ENCODE measurements around the gene HIPK1. TPM values are rescaled to one million over a fixed set of nuclear protein-coding genes. Genes with fewer than 3 reads are reported as not detected.
A peak's percentile ranks its signal among the peaks of the same experiment; 100 is the strongest.

The HIPK1 gene
- total and polyA plus RNA-seq, 2 of the 13 experiments (the other 11 are each of a cell fraction or from before 2014, with no cell fraction given): 20.8 to 33.4 TPM

DNA sequence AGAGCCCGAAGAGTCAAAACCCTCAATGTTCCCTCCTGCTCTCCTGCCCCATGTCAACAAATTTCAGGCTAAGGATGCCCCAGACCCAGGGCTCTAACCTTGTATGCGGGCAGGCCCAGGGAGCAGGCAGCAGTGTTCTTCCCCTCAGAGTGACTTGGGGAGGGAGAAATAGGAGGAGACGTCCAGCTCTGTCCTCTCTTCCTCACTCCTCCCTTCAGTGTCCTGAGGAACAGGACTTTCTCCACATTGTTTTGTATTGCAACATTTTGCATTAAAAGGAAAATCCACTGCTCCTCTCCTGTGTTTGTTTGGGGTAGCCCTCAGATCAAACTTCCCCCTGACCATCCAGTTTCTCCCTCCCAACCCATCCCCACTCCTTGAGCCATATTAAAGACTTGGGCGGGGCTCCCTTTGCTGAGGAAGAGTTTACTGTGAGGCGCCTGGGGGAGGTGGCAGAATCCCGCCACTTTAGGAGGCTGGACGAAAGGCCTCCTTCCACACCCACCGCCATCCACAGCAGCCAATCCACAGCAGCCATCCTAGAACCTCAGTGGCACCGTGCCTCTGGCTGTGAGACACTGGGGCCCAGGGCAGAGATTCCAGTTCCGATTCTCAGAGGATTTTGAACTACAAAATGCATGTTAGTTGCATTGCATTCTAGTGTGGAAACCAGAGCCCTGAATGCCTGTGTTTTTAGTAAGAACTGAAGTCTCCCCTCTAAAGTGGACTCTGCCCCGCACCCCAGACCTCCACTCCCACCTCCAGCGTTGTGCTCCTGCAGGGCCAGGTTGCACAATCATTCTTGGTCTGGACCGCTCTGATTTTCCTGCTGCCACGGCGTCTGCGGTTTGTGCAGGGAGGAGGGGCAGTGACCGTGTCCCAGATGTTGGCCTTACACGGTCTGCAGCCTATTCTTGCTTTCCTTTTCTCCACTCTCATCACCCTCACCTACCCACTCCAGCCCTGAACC lies 53.1 kb downstream of the HIPK1 start (continued):
- TF ChIP-seq HCFC1 (IDR thresholded peaks at IDR 0.05; ENCODE audit: low read depth, low read length) (no peak), TCF7 (IDR thresholded peaks at IDR 0.05; ENCODE audit: low read depth) (no peak), BCL6 (CRISPR knock-in tag; IDR thresholded peaks at IDR 0.05) (peak; percentile 38), ZNF256 (CRISPR knock-in tag; conservative IDR thresholded peaks at IDR 0.05) (no peak), ZKSCAN8 (CRISPR knock-in tag; IDR thresholded peaks at IDR 0.05; ENCODE audit: borderline replicate concordance) (no peak), FOSL2 (CRISPR knock-in tag; IDR thresholded peaks at IDR 0.05) (peak; percentile 49; the same call in 1 of the 2 replicates), NCOA2 (CRISPR knock-in tag; IDR thresholded peaks at IDR 0.05) (no peak), HOXA7 (CRISPR knock-in tag; IDR thresholded peaks at IDR 0.05) (no peak)
- TF ChIP-seq, protein P1, sequence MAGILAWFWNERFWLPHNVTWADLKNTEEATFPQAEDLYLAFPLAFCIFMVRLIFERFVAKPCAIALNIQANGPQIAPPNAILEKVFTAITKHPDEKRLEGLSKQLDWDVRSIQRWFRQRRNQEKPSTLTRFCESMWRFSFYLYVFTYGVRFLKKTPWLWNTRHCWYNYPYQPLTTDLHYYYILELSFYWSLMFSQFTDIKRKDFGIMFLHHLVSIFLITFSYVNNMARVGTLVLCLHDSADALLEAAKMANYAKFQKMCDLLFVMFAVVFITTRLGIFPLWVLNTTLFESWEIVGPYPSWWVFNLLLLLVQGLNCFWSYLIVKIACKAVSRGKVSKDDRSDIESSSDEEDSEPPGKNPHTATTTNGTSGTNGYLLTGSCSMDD (CRISPR knock-in tag; IDR thresholded peaks at IDR 0.05): no peak
- TF ChIP-seq, protein P2, sequence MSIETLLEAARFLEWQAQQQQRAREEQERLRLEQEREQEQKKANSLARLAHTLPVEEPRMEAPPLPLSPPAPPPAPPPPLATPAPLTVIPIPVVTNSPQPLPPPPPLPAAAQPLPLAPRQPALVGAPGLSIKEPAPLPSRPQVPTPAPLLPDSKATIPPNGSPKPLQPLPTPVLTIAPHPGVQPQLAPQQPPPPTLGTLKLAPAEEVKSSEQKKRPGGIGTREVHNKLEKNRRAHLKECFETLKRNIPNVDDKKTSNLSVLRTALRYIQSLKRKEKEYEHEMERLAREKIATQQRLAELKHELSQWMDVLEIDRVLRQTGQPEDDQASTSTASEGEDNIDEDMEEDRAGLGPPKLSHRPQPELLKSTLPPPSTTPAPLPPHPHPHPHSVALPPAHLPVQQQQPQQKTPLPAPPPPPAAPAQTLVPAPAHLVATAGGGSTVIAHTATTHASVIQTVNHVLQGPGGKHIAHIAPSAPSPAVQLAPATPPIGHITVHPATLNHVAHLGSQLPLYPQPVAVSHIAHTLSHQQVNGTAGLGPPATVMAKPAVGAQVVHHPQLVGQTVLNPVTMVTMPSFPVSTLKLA (IDR thresholded peaks at IDR 0.05): no peak

DNA sequence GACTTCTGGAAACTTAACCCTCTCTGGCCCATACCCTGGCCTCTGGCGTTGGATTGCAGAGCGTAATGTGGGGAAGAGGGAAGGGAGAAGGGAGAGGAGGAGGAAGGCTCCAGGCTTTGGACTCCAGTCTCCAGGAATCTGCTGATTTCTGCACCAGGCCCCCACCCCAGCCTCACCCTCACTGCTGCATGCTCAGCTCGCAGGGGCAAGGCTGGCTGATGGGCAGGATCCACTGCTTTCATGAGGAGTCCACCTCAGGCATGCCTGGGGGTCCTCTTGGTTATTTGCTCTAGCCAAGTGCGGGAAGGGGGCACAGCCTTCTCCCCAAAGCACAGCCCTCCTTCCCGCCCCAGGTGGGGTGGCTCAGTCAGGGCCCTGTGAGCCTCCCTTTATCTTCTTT lies 53.8 kb downstream of the HIPK1 start:
- CTCF ChIA-PET (ENCODE audit: low intra/inter-chr PET ratio, low total read pairs): no interaction called here
- H3K9ac ChIP-seq (ENCODE audit: insufficient read depth, low read depth, low read length): no peak overlapping the region
- TF ChIP-seq, protein P3, sequence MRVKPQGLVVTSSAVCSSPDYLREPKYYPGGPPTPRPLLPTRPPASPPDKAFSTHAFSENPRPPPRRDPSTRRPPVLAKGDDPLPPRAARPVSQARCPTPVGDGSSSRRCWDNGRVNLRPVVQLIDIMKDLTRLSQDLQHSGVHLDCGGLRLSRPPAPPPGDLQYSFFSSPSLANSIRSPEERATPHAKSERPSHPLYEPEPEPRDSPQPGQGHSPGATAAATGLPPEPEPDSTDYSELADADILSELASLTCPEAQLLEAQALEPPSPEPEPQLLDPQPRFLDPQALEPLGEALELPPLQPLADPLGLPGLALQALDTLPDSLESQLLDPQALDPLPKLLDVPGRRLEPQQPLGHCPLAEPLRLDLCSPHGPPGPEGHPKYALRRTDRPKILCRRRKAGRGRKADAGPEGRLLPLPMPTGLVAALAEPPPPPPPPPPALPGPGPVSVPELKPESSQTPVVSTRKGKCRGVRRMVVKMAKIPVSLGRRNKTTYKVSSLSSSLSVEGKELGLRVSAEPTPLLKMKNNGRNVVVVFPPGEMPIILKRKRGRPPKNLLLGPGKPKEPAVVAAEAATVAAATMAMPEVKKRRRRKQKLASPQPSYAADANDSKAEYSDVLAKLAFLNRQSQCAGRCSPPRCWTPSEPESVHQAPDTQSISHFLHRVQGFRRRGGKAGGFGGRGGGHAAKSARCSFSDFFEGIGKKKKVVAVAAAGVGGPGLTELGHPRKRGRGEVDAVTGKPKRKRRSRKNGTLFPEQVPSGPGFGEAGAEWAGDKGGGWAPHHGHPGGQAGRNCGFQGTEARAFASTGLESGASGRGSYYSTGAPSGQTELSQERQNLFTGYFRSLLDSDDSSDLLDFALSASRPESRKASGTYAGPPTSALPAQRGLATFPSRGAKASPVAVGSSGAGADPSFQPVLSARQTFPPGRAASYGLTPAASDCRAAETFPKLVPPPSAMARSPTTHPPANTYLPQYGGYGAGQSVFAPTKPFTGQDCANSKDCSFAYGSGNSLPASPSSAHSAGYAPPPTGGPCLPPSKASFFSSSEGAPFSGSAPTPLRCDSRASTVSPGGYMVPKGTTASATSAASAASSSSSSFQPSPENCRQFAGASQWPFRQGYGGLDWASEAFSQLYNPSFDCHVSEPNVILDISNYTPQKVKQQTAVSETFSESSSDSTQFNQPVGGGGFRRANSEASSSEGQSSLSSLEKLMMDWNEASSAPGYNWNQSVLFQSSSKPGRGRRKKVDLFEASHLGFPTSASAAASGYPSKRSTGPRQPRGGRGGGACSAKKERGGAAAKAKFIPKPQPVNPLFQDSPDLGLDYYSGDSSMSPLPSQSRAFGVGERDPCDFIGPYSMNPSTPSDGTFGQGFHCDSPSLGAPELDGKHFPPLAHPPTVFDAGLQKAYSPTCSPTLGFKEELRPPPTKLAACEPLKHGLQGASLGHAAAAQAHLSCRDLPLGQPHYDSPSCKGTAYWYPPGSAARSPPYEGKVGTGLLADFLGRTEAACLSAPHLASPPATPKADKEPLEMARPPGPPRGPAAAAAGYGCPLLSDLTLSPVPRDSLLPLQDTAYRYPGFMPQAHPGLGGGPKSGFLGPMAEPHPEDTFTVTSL (CRISPR knock-in tag; IDR thresholded peaks at IDR 0.05; ENCODE audit: borderline replicate concordance): 0 out of 2 replicates have a peak, but pooled peaks have one; percentile 39
- TF ChIP-seq, protein P4, sequence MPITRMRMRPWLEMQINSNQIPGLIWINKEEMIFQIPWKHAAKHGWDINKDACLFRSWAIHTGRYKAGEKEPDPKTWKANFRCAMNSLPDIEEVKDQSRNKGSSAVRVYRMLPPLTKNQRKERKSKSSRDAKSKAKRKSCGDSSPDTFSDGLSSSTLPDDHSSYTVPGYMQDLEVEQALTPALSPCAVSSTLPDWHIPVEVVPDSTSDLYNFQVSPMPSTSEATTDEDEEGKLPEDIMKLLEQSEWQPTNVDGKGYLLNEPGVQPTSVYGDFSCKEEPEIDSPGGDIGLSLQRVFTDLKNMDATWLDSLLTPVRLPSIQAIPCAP (CRISPR knock-in tag; IDR thresholded peaks at IDR 0.05; ENCODE audit: low read depth): no peak
- TF ChIP-seq ZNF652 (CRISPR knock-in tag; IDR thresholded peaks at IDR 0.05; ENCODE audit: borderline replicate concordance, low read depth) (peak; percentile 67), KDM4B (CRISPR knock-in tag; IDR thresholded peaks at IDR 0.05) (no peak)

More for the DNA sequence above, 53.8 kb downstream of the HIPK1 start:
- Histone ChIP-seq H2AFZ (ENCODE audit: low read length) (no peak overlapping the region), H3K79me2 (ENCODE audit: insufficient read depth, low read length) (no peaks in the 10 kb centered on the region), H3K36me3 (replicated peaks in 1 of 2; ENCODE audit: control insufficient read depth in 1 of 2, insufficient read depth in 2 of 2, low read length in 2 of 2) (no peaks in the 10 kb centered on the region), H3K27ac (ENCODE audit: extremely low read length, insufficient read depth, low read length) (no peak overlapping the region), H3K4me2 (ENCODE audit: low read depth, low read length) (peak overlapping the region; percentile 83), H4K20me1 (ENCODE audit: insufficient read depth, low read length) (no peaks in the 10 kb centered on the region), H3K4me3 (replicated peaks in 1 of 3; ENCODE audit: insufficient read depth in 1 of 3, low read depth in 2 of 3, low read length in 3 of 3) (peak overlapping the region; percentile 32 to 63 (median 39); a peak in 5 of 6 replicates), H3K27me3 (ENCODE audit: control insufficient read depth in 1 of 2, insufficient read depth in 2 of 2, low read length in 2 of 2) (no peaks in the 10 kb centered on the region; a peak in 1 of 5 replicates), H3K4me1 (ENCODE audit: insufficient read depth, low read length) (peaks cover 44% of the 10 kb centered on the region), H3K9me3 (ENCODE audit: low read length) (no peaks in the 10 kb centered on the region)
- ATAC-seq (no peak), DNase-seq (ENCODE audit: low spot score) (no peak), FAIRE-seq (no peak)
- no TSS peak for BruUV-seq (replicated peaks)
- POLR2A ChIA-PET: no interaction called here
- intact Hi-C loops (cut with micrococcal nuclease; ENCODE audit: unreplicated experiment): loop anchor here (2.0 kb wide), 1 partner anchor 68 kb away; no protein-coding TSS in a partner anchor
- in situ Hi-C loops (cut with HindIII; ENCODE audit: extremely low pct_ligation_motif_present, low pct_unique_long_range_greater_than_20kb): no loop called here
- WGBS (ENCODE audit: low lambda C conversion rate): 13% methylated on average over 3 of the region's 5 CpGs
